ENCODE measurements around the gene C7orf33. TPM values are rescaled to one million over a fixed set of nuclear protein-coding genes. Genes with fewer than 3 reads are reported as not detected.

The C7orf33 gene
- polyA plus RNA-seq, 1 donor from 2014 or later: not detected

DNA sequence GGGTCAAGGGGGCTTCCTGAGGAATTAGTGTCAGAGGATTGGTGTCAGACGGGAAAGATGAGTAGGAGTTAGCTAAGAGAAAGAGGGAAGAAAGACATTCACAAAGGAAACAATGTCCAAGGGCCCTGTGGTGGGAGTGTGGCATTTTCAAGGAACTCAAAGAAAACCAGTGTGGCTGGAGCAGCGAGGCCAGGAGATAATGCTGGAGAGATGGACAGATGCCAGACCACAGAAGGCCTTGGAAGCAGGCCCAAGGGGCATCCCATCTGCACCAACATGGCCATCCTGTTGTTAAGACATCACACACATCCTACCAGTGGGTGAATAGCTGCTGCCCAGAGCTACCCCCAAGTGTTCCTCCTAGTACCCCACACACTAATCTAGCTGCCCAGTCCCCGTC, 72.1 kb downstream of the C7orf33 start:
- Histone ChIP-seq H3K9me3 (ENCODE audit: low read length) (no peaks in the 10 kb centered on the region), H3K9me2 (ENCODE audit: insufficient read depth, low read length) (no peaks in the 10 kb centered on the region), H3F3A (ENCODE audit: insufficient read depth, low read length, poor library complexity, severe bottlenecking) (no peaks in the 10 kb centered on the region), H2AFZ (ENCODE audit: low read depth, low read length) (no peak overlapping the region), H3K4me2 (ENCODE audit: low read length) (no peak overlapping the region), H3K27me3 (ENCODE audit: insufficient read depth, low read depth, low read length) (no peaks in the 10 kb centered on the region), H3K79me2 (replicated peaks; ENCODE audit: insufficient read depth, low read length) (no peaks in the 10 kb centered on the region), H3K9ac (ENCODE audit: low read length) (no peak overlapping the region), H4K20me1 (ENCODE audit: insufficient read depth) (no peaks in the 10 kb centered on the region), H3K27ac (ENCODE audit: low read length) (no peak overlapping the region), H3K36me3 (ENCODE audit: insufficient read depth, low read length) (no peaks in the 10 kb centered on the region), H3K4me3 (ENCODE audit: low read length) (no peak overlapping the region)
- no peak for TF ChIP-seq SMC3 (conservative IDR thresholded peaks at IDR 0.05; ENCODE audit: poor library complexity)
- TF ChIP-seq, protein P1, sequence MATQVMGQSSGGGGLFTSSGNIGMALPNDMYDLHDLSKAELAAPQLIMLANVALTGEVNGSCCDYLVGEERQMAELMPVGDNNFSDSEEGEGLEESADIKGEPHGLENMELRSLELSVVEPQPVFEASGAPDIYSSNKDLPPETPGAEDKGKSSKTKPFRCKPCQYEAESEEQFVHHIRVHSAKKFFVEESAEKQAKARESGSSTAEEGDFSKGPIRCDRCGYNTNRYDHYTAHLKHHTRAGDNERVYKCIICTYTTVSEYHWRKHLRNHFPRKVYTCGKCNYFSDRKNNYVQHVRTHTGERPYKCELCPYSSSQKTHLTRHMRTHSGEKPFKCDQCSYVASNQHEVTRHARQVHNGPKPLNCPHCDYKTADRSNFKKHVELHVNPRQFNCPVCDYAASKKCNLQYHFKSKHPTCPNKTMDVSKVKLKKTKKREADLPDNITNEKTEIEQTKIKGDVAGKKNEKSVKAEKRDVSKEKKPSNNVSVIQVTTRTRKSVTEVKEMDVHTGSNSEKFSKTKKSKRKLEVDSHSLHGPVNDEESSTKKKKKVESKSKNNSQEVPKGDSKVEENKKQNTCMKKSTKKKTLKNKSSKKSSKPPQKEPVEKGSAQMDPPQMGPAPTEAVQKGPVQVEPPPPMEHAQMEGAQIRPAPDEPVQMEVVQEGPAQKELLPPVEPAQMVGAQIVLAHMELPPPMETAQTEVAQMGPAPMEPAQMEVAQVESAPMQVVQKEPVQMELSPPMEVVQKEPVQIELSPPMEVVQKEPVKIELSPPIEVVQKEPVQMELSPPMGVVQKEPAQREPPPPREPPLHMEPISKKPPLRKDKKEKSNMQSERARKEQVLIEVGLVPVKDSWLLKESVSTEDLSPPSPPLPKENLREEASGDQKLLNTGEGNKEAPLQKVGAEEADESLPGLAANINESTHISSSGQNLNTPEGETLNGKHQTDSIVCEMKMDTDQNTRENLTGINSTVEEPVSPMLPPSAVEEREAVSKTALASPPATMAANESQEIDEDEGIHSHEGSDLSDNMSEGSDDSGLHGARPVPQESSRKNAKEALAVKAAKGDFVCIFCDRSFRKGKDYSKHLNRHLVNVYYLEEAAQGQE (IDR thresholded peaks at IDR 0.05; ENCODE audit: borderline replicate concordance): no peak
- no peak for TF ChIP-seq EZH2 (IDR thresholded peaks at IDR 0.05; ENCODE audit: borderline replicate concordance, insufficient read depth, low read length, poor library complexity, severe bottlenecking)
- TF ChIP-seq RAD21 (conservative IDR thresholded peaks at IDR 0.05): no peak
- no peak for TF ChIP-seq POLR2AphosphoS5 (IDR thresholded peaks at IDR 0.05)
- TF ChIP-seq TAF1 (IDR thresholded peaks at IDR 0.05; ENCODE audit: low read depth): no peak
- no peak for TF ChIP-seq EP300 (conservative IDR thresholded peaks at IDR 0.05; ENCODE audit: poor library complexity, severe bottlenecking)
- TF ChIP-seq, protein P2, sequence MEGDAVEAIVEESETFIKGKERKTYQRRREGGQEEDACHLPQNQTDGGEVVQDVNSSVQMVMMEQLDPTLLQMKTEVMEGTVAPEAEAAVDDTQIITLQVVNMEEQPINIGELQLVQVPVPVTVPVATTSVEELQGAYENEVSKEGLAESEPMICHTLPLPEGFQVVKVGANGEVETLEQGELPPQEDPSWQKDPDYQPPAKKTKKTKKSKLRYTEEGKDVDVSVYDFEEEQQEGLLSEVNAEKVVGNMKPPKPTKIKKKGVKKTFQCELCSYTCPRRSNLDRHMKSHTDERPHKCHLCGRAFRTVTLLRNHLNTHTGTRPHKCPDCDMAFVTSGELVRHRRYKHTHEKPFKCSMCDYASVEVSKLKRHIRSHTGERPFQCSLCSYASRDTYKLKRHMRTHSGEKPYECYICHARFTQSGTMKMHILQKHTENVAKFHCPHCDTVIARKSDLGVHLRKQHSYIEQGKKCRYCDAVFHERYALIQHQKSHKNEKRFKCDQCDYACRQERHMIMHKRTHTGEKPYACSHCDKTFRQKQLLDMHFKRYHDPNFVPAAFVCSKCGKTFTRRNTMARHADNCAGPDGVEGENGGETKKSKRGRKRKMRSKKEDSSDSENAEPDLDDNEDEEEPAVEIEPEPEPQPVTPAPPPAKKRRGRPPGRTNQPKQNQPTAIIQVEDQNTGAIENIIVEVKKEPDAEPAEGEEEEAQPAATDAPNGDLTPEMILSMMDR (IDR thresholded peaks at IDR 0.05; ENCODE audit: poor library complexity, severe bottlenecking): no peak
- no peak for TF ChIP-seq MXI1 (conservative IDR thresholded peaks at IDR 0.05; ENCODE audit: poor library complexity, severe bottlenecking)

DNA sequence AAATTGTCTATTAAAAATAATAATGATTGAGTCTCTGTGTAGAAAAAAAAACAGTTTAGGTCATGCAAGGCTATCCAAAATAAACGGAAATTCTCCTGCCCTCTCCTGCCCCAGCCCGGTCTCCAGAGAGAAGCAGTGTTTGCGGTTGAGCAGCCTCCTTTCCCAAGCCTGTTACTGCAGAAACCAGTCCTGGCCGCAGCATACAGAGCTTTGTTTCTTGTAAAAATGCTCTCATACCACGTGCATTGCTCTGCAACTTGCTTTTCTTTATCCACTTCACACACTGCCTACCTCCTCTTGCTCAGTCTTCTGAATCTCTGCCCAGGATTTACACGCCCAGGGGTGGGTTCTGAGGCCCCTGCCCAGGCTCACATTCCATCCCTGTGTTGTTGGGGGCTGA, 73.8 kb downstream of the C7orf33 start:
- no peak overlapping the region for H3K4me2 ChIP-seq (ENCODE audit: low read length)
- H3F3A ChIP-seq (ENCODE audit: insufficient read depth, low read length, poor library complexity, severe bottlenecking): no peaks in the 10 kb centered on the region
- H3K9me2 ChIP-seq (ENCODE audit: insufficient read depth, low read length): no peaks in the 10 kb centered on the region
- no peaks in the 10 kb centered on the region for H4K20me1 ChIP-seq (ENCODE audit: insufficient read depth)
- H3K27me3 ChIP-seq (ENCODE audit: insufficient read depth, low read depth, low read length): no peaks in the 10 kb centered on the region
- no peaks in the 10 kb centered on the region for H3K36me3 ChIP-seq (ENCODE audit: insufficient read depth, low read length)
- no peak overlapping the region for H2AFZ ChIP-seq (ENCODE audit: low read depth, low read length)
- no peaks in the 10 kb centered on the region for H3K9me3 ChIP-seq (ENCODE audit: low read length)
- H3K27ac ChIP-seq (ENCODE audit: low read length): no peak overlapping the region
- TF ChIP-seq MXI1 (conservative IDR thresholded peaks at IDR 0.05; ENCODE audit: poor library complexity, severe bottlenecking): no peak
- no peak for TF ChIP-seq EP300 (conservative IDR thresholded peaks at IDR 0.05; ENCODE audit: poor library complexity, severe bottlenecking)
- TF ChIP-seq, protein P1 (IDR thresholded peaks at IDR 0.05; ENCODE audit: borderline replicate concordance): no peak
- no peak for TF ChIP-seq EZH2 (IDR thresholded peaks at IDR 0.05; ENCODE audit: borderline replicate concordance, insufficient read depth, low read length, poor library complexity, severe bottlenecking)
- TF ChIP-seq SMC3 (conservative IDR thresholded peaks at IDR 0.05; ENCODE audit: poor library complexity): no peak
- TF ChIP-seq TAF1 (IDR thresholded peaks at IDR 0.05; ENCODE audit: low read depth): no peak
- no peak for TF ChIP-seq POLR2AphosphoS5 (IDR thresholded peaks at IDR 0.05)
- no peak for TF ChIP-seq RAD21 (conservative IDR thresholded peaks at IDR 0.05)
- TF ChIP-seq, protein P2 (IDR thresholded peaks at IDR 0.05; ENCODE audit: poor library complexity, severe bottlenecking): no peak
- no peak overlapping the region for H3K4me3 ChIP-seq (ENCODE audit: low read length)
- H3K79me2 ChIP-seq (replicated peaks; ENCODE audit: insufficient read depth, low read length): no peaks in the 10 kb centered on the region
- no peak overlapping the region for H3K9ac ChIP-seq (ENCODE audit: low read length)

Measured in neural cell (in vitro differentiated cells).